ENCODE results near the gene TTLL9. TPM values are rescaled to one million over a fixed set of nuclear protein-coding genes. Genes with fewer than 3 reads are reported as not detected.
A peak's percentile ranks its signal among the peaks of the same experiment; 100 is the strongest.

The TTLL9 gene
- total and polyA plus RNA-seq, 2 of the 13 experiments (the other 11 are each of a cell fraction or from before 2014, with no cell fraction given) = not detected

DNA sequence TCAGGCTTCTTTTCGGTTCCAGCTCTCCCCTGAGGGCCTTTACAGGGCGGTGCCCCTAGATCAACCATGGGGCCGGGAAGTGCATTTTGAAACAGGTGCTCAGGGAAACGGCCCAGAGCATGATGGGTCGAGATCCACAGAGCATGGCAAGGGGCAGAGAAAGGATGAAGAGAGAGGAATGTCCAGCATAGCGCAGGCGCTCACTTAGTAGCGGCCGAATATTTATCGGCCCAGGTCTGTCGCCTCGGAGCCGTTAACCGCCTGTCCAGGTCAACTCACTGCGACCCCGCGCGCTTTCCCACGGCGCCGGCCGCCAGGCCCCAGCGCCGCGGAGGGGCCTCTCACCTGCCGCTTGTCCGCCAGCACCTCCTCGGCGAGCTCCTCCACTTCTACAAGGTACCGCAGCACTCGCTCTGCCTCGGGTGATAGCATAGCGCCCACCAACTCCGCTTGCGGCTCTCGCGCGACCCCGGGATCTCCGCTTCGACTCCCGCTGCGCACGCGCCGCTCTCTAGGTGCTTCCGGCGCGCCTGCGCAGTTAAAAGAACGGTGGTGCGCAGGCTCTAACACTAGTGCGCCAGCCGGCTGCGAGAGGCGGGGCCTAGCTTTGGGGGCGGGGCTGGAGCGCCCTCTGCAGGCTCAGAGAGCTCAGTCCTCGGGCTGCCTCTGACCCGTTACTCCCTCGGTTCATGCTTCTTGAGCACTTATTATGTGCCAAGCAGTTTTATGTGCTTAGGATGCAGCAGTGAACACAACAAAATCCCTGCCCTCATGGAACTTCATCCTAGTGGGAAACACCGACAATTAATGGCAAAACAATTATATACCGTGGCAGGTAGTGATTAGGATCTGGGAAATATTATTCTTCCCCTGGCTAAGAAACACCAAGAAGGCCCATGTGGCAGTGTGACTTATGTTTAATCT, 81.4 kb downstream of the TTLL9 start, which contains the start of gene PDRG1 (continued):
- TF ChIP-seq, protein P1, sequence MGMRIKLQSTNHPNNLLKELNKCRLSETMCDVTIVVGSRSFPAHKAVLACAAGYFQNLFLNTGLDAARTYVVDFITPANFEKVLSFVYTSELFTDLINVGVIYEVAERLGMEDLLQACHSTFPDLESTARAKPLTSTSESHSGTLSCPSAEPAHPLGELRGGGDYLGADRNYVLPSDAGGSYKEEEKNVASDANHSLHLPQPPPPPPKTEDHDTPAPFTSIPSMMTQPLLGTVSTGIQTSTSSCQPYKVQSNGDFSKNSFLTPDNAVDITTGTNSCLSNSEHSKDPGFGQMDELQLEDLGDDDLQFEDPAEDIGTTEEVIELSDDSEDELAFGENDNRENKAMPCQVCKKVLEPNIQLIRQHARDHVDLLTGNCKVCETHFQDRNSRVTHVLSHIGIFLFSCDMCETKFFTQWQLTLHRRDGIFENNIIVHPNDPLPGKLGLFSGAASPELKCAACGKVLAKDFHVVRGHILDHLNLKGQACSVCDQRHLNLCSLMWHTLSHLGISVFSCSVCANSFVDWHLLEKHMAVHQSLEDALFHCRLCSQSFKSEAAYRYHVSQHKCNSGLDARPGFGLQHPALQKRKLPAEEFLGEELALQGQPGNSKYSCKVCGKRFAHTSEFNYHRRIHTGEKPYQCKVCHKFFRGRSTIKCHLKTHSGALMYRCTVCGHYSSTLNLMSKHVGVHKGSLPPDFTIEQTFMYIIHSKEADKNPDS (CRISPR knock-in tag; IDR thresholded peaks at IDR 0.05) = no peak
- TF ChIP-seq RERE (CRISPR knock-in tag; IDR thresholded peaks at IDR 0.05; ENCODE audit: low read depth) (no peak; the same call in 1 of the 2 replicates), KMT2B (CRISPR knock-in tag; IDR thresholded peaks at IDR 0.05) (peak; percentile 90), CREBL2 (CRISPR knock-in tag; IDR thresholded peaks at IDR 0.05; ENCODE audit: borderline replicate concordance) (peak; percentile 87; the same call in 1 of the 2 replicates), ZNF235 (CRISPR knock-in tag; IDR thresholded peaks at IDR 0.05; ENCODE audit: borderline replicate concordance) (no peak; the same call in 1 of the 2 replicates), ZNF737 (CRISPR knock-in tag; IDR thresholded peaks at IDR 0.05; ENCODE audit: borderline replicate concordance) (peak; percentile 80; the same call in 1 of the 2 replicates), DNMT1 (CRISPR knock-in tag; IDR thresholded peaks at IDR 0.05) (peak; percentile 90), ZSCAN22 (CRISPR knock-in tag; IDR thresholded peaks at IDR 0.05) (no peak), ZNF296 (CRISPR knock-in tag; conservative IDR thresholded peaks at IDR 0.05) (no peak; the same call in 1 of the 2 replicates), ZFP1 (CRISPR knock-in tag; IDR thresholded peaks at IDR 0.05) (peak; percentile 80), HOXA9 (CRISPR knock-in tag; IDR thresholded peaks at IDR 0.05; ENCODE audit: borderline replicate concordance) (no peak; the same call in 1 of the 2 replicates), TBX3 (IDR thresholded peaks at IDR 0.05; ENCODE audit: borderline replicate concordance) (no peak), ZNF441 (CRISPR knock-in tag; IDR thresholded peaks at IDR 0.05; ENCODE audit: borderline replicate concordance) (peak; percentile 91), ZBTB7A (CRISPR knock-in tag; IDR thresholded peaks at IDR 0.05) (no peak), GMEB2 (CRISPR knock-in tag; IDR thresholded peaks at IDR 0.05; ENCODE audit: low read depth) (no peak; the same call in 1 of the 2 replicates)

All from HepG2 (cell line).